BJ (cell line): ENCODE results near the gene MLN. TPM values are rescaled to one million over a fixed set of nuclear protein-coding genes. Genes with fewer than 3 reads are reported as not detected.
A peak's percentile ranks its signal among the peaks of the same experiment; 100 is the strongest.

Experiments
- CTCF ChIA-PET: fragments of 350-600 bp; formaldehyde crosslinking; extraction: SDS; loops from one replicate; lab custom pipeline; 2021; ENCODE audit warnings: antibody characterized with exemption, inconsistent platforms; lab: Yijun Ruan, JAX
- POLR2A ChIA-PET: fragments of 300-600 bp; sonication (Branson Sonifier 250); formaldehyde crosslinking; extraction: SDS; loops from one replicate; lab custom pipeline; 2021; ENCODE audit warnings: antibody characterized with exemption; lab: Charles Lee
- DNase-seq: peaks from one replicate; pipeline ENCODE4 v3.0.0-alpha.2; 2011; ENCODE audit warnings: low read depth
- H3K27me3 ChIP-seq: 2 replicates; pipeline ENCODE4 v1.6.0; 2011; ENCODE audit warnings: low read length; ENCODE audit not compliant: control insufficient read depth, insufficient read depth
- H3K36me3 ChIP-seq: 2 replicates; pipeline ENCODE4 v1.5.1; 2011; ENCODE audit warnings: low read length; ENCODE audit not compliant: control insufficient read depth, insufficient read depth
- H3K4me3 ChIP-seq: 2 replicates; pipeline ENCODE4 v1.5.1; 2011; ENCODE audit warnings: low read depth, mild to moderate bottlenecking, control low read depth, low read length
- CTCF ChIP-seq: IDR thresholded peaks from 2 replicates; pipeline ENCODE4 v1.5.1; 2011; ENCODE audit warnings: low read depth, mild to moderate bottlenecking, control low read depth, inconsistent platforms, low read length, moderate library complexity; ENCODE audit not compliant: insufficient read depth
- polyA plus RNA-seq: library from polyadenylated mRNA; depleted of rRNA; stranded (reverse); fragments of >200 nt; gene quantifications from 2 replicates; pipeline ENCODE4 v1.2.3, GENCODE V29; 2011

The MLN gene
- polyA plus RNA-seq, 1 experiment, result not detected

- ChIA-PET CTCF (interaction anchor here (0.8 to 2.4 kb wide), 3 partner anchors 11 to 232 kb away, joined by 3 to 7 read pairs (median 3); no protein-coding TSS in a partner anchor), POLR2A (no interaction called here)
- H3K27me3 ChIP-seq, result peaks cover 1% of the 10 kb centered on the region; the same call in 1 of the 2 replicates
- H3K36me3 ChIP-seq, result no peaks in the 10 kb centered on the region
- no peak for DNase-seq
- peak; percentile 12; the same call in 1 of the 2 replicates for TF ChIP-seq CTCF
- H3K4me3 ChIP-seq, result no peak overlapping the region
Measured at GRCh38 chr6:33794910-33795623, 8.7 kb downstream of the MLN start.

GRCh38 chr6:33792981-33793380 is 10.8 kb downstream of the MLN start:
- TF ChIP-seq CTCF, result no peak
- H3K27me3 ChIP-seq, result peaks cover 1% of the 10 kb centered on the region; the same call in 1 of the 2 replicates
- H3K4me3 ChIP-seq, result no peak overlapping the region
- no peaks in the 10 kb centered on the region for H3K36me3 ChIP-seq
- POLR2A ChIA-PET, result no interaction called here
- CTCF ChIA-PET, result interaction anchor here (1.0 to 1.4 kb wide), 2 partner anchors 66 to 235 kb away, joined by 3 to 6 read pairs; no protein-coding TSS in a partner anchor
- DNase-seq, result no peak

- Histone ChIP-seq H3K4me3 (no peak overlapping the region), H3K27me3 (peaks cover 1% of the 10 kb centered on the region; the same call in 1 of the 2 replicates), H3K36me3 (no peaks in the 10 kb centered on the region)
- no peak for TF ChIP-seq CTCF
- CTCF ChIA-PET, result interaction anchor here (0.7 to 1.4 kb wide), 5 partner anchors 20 to 236 kb away, joined by 3 to 6 read pairs (median 3); no protein-coding TSS in a partner anchor
- POLR2A ChIA-PET, result no interaction called here
- DNase-seq, result no peak
Measured at GRCh38 chr6:33791620-33792019, 12.2 kb downstream of the MLN start.

- Histone ChIP-seq H3K4me3 (no peak overlapping the region), H3K27me3 (peaks cover 1% of the 10 kb centered on the region; the same call in 1 of the 2 replicates), H3K36me3 (no peaks in the 10 kb centered on the region)
- ChIA-PET POLR2A (no interaction called here), CTCF (interaction anchor here (0.8 to 1.4 kb wide), 3 partner anchors 19 to 235 kb away, joined by 3 read pairs; no protein-coding TSS in a partner anchor)
- no peak for TF ChIP-seq CTCF
- DNase-seq, result no peak
Measured at GRCh38 chr6:33790910-33791309, 12.9 kb downstream of the MLN start.

GRCh38 chr6:33790379-33790778 is 13.4 kb downstream of the MLN start:
- H3K27me3 ChIP-seq, result peaks cover 1% of the 10 kb centered on the region; the same call in 1 of the 2 replicates
- no peak for TF ChIP-seq CTCF
- ChIA-PET POLR2A (no interaction called here), CTCF (no interaction called here)
- no peak overlapping the region for H3K4me3 ChIP-seq
- no peak for DNase-seq
- no peaks in the 10 kb centered on the region for H3K36me3 ChIP-seq
